NCI-H1048 (cell line): ENCODE measurements around the gene KLHL21.

Experiments used
- DNase-seq: peaks from one replicate; lab custom pipeline; 2025; lab: John Stamatoyannopoulos, UW

Gene KLHL21

DNA sequence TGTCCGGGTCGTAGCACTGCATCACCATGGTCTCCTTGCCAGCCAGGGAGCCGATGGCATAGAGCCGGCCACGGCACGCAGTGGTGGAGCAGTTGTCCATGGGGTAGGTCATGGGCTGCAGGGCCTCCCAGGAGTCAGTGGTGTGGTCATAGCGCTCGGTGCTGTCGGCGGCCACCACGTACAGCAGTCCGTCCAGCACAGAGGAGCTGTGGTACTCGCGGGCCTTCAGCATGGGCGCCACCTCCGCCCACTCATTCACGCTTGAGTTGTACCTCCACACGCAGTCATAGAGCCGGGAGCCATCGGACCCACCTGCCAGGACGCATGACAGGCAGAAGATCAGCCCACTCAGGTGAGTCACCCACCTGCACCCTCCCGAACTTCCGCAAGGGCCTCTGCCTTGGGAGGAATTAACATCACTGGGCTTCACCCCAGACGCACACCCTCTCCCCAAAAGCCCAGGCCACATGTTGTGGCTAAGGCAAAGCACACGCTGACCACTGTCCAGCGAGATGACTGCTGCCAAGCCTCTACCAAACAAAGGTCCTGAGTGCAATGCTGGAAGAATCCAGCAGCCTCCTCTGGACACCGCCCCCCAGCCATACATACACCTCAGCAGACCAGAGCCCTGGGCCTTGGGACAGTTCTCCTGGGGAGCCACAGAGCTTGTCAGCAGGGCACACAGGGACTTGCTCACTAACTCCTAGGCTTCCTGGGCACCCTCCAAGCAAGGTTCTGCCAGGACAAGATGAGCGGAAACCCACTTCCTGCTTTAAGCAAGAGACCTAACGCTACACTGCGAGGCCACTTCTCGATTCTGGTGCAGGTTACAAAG lies 3.3 kb downstream of the KLHL21 start:
- no peak for DNase-seq

DNA sequence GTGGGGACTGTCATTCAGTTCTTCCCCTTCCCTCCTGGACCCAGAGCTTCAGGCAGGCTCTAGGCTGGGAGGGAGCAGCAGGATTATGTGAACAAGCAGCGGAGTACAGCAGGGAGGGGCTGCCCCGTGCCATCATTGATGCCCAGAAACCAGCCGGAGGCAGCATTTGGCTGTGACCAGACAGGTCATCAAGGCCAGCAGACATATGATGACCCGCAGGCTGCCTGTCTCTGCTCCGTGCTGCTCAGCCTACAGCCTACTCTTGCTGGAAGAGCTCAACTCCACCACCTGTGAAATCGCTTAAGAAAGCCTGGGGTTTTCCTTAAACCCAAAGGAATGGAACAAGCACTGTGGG lies 4.9 kb downstream of the KLHL21 start:
- DNase-seq, result no peak

DNA sequence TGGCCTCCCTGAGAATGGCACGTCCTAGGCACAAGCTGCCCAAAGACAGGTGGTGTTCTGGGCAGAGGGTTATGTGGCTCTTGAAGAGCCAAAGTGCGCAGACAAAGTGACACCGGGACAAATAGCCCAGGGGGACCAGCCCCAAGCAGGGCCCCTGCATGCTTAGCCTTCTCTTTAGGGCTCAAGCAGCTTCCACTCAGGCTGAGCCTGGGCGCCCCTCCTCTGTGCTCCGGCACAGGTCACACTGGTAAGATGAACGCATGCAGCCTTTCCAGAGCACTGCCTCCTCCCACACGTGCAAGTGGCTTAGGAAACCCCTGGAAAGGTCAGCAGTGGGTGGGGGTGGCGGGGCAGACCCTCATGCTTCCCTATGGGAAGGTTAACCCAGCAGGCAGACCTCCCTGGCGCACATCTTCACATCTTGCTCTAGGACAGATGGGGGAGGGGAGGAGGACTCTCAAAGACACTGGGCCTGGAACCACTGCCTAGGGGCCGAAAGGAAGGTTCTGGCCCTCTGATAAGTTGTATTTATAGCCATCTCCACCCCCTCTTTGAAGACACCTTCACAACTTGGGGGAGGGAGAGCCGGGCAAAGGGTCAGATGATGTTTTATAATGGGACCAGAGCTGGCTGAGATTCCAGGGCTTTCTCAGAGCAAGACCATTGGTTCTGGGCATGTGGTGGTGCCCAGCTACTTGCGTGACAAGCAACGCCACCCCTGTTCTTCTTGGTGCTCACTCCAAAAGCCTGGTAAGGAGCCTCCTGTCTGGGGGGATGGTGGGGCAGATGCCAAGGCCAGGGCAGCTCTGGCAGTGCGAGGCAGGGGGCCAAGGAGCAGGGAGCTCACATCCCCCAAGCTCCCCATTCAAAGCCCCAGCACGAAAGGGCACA lies 5.5 kb downstream of the KLHL21 start:
- DNase-seq, result no peak

DNA sequence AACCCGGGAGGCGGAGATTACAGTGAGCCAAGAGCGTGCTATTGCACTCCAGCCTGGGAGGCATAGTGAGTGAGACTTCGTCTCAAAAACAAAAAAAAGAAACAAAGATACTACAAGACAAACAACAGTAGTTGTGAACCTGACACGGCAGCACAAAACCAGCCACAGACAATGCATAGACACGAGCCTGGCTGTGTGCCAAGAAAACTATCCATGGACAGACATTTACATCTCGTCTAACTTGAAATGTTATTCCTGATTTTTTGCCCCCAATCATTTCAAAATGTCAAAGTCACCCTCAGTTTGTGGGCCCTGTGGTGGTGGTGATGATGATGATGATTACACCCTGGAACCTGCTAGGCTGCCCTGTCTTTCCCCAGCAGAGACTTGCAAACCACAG lies 6.3 kb downstream of the KLHL21 start:
- DNase-seq, result no peak

DNA sequence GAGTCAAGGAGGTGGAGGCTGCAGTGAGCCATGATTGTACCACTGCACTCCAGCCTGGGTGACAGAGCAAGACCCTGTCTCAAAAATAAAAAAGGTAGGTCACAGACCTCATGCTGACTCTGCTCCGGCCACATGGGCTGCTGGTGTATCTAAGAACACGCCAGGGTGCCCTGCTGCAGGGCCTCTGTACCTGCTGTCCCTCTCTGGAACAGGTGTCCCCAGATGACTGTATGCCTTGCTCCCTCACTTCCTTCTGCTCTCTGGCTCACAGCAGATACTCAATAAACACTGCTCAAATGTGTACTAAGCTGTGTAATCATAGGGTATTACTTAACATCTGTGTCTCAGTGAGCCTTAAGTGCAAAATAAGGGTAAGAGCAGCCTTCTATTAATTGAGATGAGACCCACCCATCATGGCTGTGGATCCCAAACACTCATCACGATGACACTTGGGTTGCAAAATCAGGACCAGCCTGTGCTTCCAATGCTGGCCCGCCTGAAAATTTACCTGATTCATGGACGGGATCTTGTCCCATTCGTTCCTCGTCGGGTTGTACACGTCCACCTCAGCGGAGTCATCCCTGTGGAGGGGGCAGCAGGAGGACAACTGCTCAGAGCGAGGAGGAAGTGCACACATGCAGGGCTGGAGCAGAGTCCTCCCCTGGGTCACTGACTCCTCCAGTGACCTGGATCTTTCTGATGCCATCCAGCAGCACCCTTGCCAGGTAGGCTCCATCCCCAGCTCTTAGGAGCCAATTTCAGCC lies 7.5 kb downstream of the KLHL21 start:
- no peak for DNase-seq

DNA sequence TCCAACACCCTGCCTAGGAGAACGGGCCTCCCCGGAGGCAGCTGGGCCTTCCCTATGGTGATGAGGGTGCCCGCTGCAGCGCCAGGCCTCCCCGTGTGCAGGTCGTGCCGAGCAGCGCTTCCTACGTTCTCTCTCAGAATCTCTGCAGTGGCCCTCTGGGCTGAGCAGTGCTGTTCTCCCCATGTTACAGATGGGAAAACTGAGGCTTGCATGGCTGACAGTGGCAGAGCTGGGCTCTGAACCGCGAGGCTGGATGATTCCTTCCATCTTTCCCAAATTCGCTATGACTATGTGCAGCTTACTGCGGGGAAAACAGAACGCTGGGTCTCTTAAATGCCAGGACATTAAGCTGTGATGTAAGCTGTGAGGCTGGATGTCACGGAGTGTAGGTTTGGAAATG lies 8.9 kb downstream of the KLHL21 start:
- no peak for DNase-seq

DNA sequence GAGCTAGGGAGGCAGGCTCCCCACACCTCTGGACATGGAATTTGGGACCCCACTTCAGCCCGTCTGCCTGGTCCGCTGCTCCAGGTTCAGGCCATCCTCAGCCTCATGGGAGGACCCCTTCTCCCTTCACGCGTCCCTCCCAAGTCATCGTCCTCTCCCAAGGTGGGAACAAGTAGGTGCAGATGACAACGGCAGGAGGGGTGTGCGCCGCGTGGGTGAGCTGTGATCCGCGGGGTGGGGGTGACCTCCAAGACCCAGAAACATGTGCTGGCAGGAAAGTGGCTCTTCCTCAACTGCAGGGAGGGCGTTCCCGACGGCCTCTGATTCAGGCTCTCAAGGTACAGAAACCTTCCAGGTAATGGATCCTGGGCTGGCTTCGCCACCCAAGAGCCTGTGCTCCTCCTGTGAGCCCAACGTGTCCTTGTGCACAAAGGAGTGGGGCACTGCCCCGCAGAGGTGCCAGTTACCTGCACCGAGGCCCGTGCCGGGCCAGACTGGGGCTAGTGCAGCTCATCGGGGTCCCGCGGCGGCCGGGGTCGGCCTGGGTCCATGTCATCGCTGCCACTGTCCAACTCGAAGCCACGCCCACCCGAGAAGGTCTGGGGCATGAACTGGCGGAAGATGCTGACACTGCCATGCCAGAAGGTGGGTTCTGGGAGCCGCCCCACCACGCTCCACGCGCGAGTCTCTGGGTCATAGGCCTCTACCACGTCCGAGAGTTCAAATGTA lies 9.6 kb downstream of the KLHL21 start:
- no peak for DNase-seq

DNA sequence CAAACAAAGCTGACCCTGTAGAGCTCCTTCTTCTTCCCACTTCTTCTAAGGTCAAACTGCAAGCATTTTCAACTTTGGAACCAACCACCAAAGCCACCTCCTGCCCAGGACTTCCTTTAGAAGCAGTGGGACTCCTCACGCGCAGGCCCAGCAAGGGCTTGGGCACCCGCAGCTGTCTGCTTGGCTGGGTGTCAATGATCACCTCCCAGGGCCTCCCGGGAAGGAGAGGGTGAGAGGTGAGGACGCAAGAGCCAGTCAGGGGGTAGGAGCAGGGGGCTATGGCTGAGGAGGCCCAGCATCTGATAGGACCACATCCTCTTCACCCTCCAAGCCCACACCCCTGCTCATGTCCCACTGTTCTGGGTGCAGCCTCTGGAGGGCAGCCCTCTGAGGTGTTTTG lies 10.2 kb downstream of the KLHL21 start:
- DNase-seq, result no peak

DNA sequence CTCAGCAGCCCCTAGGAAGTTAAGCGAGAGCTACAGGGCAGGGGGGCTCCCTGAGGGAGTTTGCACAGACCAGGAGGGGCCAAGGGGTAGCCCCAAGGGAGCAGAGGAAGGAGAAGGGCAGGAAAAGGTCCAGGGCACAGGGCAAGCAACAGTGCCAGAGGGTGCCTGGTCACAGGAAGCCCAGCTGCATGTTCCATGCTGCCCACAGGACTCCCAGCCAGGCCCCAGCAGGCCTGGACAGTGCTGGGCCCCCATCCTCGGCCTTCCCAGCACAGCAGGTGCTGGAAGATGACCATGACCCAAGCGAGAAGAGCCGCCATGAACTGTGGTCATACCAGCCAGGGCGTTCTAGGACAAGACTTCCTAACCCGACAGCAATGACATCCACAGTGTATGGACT lies 11.0 kb downstream of the KLHL21 start:
- DNase-seq, result no peak

DNA sequence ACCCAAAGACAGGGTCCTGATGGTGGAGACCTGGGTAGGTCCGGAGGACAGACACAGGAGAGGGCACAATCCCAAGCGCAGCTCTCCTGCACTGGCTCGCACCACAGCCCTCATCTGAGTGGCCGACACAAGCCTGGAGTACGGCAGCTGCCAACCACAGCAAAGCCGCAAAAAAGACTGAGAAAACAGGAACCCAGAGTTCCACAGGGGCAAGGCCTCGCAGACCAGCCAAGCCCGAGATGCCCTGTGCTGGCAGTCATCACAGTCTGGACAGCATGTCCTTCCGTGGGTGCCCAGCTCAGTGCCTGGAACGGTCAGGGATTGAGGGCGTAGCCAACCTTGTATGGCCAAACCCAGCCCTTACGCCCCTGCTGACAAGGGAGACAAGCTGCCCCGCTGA lies 11.4 kb downstream of the KLHL21 start:
- DNase-seq, result no peak

DNA sequence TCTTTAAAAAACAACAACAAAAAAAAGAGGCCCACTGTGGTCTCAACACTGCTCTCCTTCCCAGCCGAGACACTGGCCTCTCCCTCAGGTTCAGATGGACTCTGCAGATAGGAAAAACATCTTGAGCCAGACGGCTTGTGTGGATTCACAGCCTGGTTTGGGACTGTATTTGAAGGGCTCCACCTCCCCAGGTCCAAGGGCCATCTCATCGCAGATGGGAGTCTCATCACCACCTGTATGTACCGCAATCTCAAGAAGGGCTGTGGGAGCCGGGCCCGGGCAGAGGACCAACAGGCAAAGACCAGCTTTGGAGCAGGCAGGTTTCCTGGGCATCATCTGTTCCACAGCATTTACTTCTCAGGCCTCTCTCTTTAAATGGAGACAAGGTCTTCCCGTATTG lies 12.6 kb downstream of the KLHL21 start:
- DNase-seq, result no peak

DNA sequence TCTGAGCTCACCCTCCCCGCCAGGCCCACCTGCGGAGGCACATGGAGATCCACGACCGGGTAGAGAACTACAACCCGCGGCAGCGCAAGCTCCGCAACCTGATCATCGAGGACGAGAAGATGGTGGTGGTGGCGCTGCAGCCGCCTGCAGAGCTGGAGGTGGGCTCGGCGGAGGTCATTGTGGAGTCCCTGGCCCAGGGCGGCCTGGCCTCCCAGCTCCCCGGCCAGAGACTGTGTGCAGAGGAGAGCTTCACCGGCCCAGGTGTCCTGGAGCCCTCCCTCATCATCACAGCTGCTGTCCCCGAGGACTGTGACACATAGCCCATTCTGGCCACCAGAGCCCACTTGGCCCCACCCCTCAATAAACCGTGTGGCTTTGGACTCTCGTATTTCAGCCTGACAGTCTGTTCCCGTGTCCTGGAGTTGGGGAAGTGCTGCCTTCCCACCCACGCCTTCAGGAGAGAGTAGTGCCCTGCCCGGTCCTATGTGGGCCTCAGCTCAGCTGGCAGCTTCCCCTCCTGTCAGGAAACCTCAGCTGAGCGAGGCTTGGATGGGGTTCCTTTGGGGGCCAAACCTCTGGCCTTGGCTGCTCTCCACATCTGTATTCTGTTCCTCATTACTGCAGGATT lies 13.7 kb downstream of the KLHL21 start:
- no peak for DNase-seq

DNA sequence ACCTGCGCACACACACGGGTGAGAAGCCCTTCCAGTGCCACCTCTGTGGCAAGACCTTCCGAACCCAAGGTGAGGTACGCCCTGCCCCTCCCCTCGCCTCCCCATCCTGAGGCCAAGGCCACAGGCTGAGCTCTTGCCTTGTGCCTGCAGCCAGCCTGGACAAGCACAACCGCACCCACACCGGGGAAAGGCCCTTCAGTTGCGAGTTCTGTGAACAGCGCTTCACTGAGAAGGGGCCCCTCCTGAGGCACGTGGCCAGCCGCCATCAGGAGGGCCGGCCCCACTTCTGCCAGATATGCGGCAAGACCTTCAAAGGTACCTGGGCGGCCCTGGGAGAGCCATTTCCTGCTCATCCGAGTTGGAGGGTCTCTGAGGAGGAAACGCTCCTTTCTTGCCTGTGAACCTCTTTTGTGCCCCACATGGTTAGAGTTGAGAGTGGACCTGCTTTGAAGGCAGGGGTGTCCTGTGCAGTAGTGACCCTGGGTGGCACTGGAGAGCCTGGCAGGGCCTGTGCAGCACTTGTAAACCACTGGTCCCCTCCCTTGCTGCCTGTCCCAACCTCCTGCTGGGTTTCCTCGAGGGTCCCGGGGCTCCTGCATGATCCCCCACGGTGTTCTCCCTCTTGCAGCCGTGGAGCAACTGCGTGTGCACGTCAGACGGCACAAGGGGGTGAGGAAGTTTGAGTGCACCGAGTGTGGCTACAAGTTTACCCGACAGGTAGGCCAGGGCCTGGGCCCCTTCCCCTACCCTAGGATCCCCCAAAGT lies 14.4 kb downstream of the KLHL21 start:
- no peak for DNase-seq

DNA sequence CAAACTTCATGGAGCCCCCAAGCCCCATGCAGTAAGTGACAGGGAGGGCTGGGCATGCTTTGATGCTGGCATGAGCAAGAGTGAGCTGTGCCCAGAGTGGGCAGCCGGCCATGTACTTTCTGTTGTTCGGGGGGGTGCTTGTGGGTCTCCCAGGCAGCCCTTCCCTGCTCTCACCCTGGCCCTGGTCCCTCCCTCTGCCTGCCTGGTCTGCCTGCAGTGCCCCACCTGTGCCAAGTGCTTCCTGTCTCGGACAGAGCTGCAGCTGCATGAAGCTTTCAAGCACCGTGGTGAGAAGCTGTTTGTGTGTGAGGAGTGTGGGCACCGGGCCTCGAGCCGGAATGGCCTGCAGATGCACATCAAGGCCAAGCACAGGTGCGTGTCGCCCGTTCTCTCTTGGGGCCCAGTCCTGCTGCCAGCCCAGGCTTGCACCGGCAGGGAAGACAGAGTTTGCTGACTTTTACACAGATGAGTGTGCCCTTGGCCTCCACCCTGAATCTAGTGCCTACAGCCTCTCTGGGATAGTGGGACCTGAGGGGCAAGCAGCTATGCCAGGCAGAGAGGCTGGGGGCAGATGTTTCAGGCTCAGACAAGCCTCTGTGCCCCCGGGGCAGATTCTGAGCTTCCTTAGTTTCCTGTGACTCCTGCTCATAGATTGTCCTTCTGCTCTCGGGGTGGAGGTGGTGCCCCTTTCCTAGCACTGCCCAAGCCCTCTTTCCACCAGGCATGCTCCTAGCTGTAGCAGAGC lies 15.2 kb downstream of the KLHL21 start:
- no peak for DNase-seq

DNA sequence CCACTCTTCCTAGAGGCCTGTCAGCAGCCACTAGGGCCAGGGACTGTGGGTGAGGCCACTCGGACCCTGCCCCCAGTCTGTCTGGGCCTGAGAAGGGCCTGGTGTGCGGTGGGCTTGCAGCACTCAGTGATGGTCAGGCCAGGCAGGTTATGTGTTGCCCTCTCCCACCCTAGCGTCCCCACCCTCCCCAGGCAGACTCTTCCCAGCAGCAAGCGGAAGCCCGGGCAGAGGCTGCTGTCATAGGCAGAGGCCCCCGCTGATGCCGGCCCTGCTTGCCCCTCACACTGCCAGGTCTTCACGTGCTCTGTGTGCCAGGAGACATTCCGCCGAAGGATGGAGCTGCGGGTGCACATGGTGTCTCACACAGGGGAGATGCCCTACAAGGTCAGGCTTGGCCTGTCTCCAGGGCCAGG lies 16.3 kb downstream of the KLHL21 start:
- no peak for DNase-seq

DNA sequence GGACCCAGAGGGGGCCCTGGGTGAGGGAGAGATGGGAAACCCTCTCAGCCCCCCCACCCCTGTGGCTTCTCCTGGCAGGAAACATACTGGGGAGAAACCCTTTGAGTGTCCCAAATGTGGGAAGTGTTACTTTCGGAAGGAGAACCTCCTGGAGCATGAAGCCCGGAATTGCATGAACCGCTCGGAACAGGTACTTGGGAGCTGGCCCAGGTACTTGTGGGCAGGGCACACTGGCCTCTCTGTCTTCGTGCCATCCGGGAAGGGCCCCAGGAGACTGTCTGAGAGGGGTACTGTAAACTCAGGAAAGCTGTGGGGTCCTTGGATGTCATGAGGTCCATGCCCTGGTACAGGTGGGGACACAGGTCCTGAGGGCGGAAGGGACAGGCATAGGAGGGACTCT lies 16.8 kb downstream of the KLHL21 start:
- DNase-seq, result no peak

DNA sequence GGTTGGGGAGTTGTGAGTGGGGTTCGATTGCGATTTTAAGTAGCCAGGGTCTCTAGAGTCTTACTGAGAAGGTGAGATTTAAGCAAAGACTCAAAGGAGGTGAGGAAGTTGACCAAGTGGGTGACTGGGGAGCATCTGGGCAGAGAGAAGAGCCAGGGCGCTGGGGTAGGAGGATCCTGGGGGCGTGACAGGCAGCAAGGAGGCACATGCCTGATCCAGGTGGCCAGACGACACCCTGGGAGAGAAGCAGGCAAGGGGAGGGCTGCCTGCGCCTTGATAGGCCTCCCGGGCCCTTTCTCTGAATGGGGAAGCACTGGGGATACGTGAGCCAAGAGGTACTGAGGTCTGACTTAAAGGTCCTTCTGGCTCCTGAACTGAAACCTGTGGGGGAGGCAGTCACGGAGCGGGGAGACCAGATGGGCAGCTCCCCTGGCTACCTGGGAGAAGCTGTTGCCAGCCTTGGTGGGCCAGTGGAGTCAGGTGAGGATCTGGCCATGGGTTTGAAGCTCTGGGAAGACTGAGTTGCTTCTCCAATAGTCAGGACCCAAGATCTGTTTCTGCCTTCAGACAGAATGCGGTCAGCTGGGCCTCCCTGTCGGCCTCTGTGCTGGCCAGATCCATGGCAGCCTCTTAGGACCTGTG lies 17.5 kb downstream of the KLHL21 start:
- no peak for DNase-seq

DNA sequence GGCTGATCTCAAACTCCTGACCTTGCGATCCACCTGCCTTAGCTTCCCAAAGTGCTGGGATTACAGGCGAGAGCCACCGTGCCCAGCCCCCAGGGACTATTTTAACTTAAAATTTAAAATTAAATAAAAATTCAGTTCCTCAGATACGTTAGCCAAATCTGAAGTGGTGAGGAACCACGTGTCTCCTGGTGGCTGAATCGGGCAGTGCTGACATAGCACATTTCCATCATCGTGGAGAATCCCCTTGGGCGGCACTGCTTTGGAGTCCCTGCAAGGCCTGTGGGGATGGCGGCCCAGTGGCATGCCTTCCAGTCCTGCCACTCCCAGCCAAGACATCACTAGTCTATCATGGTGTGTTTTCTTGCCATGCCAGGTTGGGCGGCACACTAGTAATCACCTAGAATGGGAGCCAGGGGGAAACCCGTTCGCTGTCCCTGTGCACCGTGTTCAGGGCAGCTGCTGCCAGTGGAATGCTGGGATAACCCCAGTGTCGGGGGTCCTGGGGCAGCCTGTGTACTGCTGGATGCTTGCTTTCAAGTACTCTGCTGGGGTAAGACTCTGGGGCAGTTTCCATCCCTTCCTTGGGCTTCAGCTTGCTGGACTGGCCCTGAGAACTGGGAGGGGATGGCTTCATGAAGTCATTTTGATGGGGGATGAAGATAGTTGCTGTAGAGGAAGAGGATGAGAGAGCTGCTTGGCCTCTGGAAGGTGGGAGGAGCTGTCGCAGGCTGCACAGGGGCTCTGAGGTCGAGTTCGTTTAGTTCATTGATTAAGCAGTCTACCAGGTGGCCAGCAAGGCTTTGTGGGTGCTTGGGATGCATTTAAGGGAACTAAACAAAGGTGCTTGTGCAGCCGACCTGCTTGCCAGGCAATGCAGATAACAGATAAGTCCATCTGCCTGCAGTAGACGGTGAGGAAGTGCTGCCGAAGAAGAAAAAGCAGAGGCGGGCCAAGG lies 18.3 kb downstream of the KLHL21 start:
- no peak for DNase-seq
